Right lobe of liver (tissue), 6 donors: ENCODE data around the gene EEFSEC. TPM values are rescaled to one million over a fixed set of nuclear protein-coding genes. Genes with fewer than 3 reads are reported as not detected.

Experiments
- ATAC-seq, 4 donors: fragments of 200-7000 bp; cut with Tn5 transposase; one replicate each; pipeline ENCODE4 v1.9.1; 2020; ENCODE audit warnings: mild to moderate bottlenecking in 4 of 4, moderate library complexity in 4 of 4
- DNase-seq, 3 donors: peaks; one replicate each; pipeline ENCODE4 v3.0.0-alpha.2; 2020
- H3K27ac ChIP-seq, 3 donors: fragments of 200-600 bp; one replicate each; pipeline ENCODE4 v1.8.0; 2022
- H3K27me3 ChIP-seq, 2 donors: fragments of 200-600 bp; one replicate each; pipeline ENCODE4 v1.8.0; 2022
- H3K36me3 ChIP-seq, 4 donors: fragments of 200-600 bp; sonication (generic) in 1 of 4; one replicate each; pipeline versions ENCODE4 v1.5.1 to v1.8.0; 2017 to 2022; ENCODE audit warnings: control low read depth in 1 of 4
- H3K4me1 ChIP-seq, 4 donors: fragments of 200-600 bp; sonication (generic) in 1 of 4; one replicate each; pipeline versions ENCODE4 v1.5.1 to v1.8.0; 2017 to 2022; ENCODE audit warnings: control low read depth in 1 of 4
- H3K4me3 ChIP-seq, 3 donors: fragments of 200-600 bp; one replicate each; pipeline ENCODE4 v1.8.0; 2022
- H3K9me3 ChIP-seq, 4 donors: fragments of 200-600 bp; sonication (generic) in 1 of 4; one replicate each; pipeline versions ENCODE4 v1.5.1 to v1.8.0; 2017 to 2022; ENCODE audit warnings: control low read depth in 1 of 4
- CTCF ChIP-seq, 4 donors: fragments of 200-600 bp in 3 of 4; fragments of 450-650 bp in 1 of 4; IDR thresholded peaks; one replicate each; pipeline versions ENCODE4 v1.5.1 to v1.8.0; 2016 to 2022; ENCODE audit warnings: antibody characterized with exemption in 4 of 4, mild to moderate bottlenecking in 2 of 4
- POLR2A ChIP-seq: fragments of 450-650 bp; IDR thresholded peaks from one replicate; pipeline ENCODE4 v1.6.1; 2017; ENCODE audit warnings: antibody characterized with exemption, mild to moderate bottlenecking
- WGBS: methylation state at CpG from one replicate; pipeline ENCODE4 v1.1.6; 2018; ENCODE audit warnings: low coverage, low lambda C conversion rate; ENCODE audit not compliant: insufficient coverage; ENCODE audit errors: missing lambda C conversion rate; 5-methylcytosine and 5-hydroxymethylcytosine counted together
- intact Hi-C, 2 donors: fragments of 100-400 bp; cut with DNase I; formaldehyde crosslinking; loops; one replicate each; pipeline versions ENCODE4 v1.11.2 to v1.14.1; 2022
- total RNA-seq, 6 experiments: library from RNA; depleted of rRNA in 2 of 6; stranded (reverse); fragments of >200 nt in 2 of 6; fragmentation: NEBNext Ultra II Directional in 3 of 6; extraction: Animal tissue kit (Norgen Biotek cat#: 25700) in 3 of 6; gene quantifications; one replicate each; pipeline versions ENCODE4 v1.1.0 to v1.2.4, GENCODE V29; 2016 to 2023
- donor health status: DM: no; HTN: yes; CAD: no.
- donor health status: DM: no; HTN: no; CAD: no.
- donor health status: DM: no; HTN: no; CAD: no.
- donor health status: DM: no; HTN: yes; CAD: no.
- donor health status: DM: no; HTN: yes; CAD: no.

The EEFSEC gene
- total RNA-seq, 6 experiments from 2014 or later: 10.1 to 24.0 (median 13.4) TPM

GRCh38 chr3:128273841-128274573 lies 120.7 kb downstream of the EEFSEC start:
- no peak for DNase-seq
- no peaks in the 10 kb centered on the region for H3K27me3 ChIP-seq
- no peaks in the 10 kb centered on the region for H3K36me3 ChIP-seq
- WGBS: 73% methylated on average over 5 of the region's 11 CpGs
- no peaks in the 10 kb centered on the region for H3K9me3 ChIP-seq
- TF ChIP-seq CTCF (IDR thresholded peaks at IDR 0.05) (no peak), POLR2A (no peak)
- H3K27ac ChIP-seq: no peak overlapping the region
- H3K4me1 ChIP-seq: no peaks in the 10 kb centered on the region
- ATAC-seq: no peak
- intact Hi-C loops: no loop called here
- H3K4me3 ChIP-seq: no peak overlapping the region

- Histone ChIP-seq H3K27ac (no peak overlapping the region), H3K4me1 (no peaks in the 10 kb centered on the region), H3K36me3 (no peaks in the 10 kb centered on the region), H3K9me3 (no peaks in the 10 kb centered on the region), H3K4me3 (no peak overlapping the region), H3K27me3 (no peaks in the 10 kb centered on the region)
- DNase-seq (no peak), ATAC-seq (no peak)
- intact Hi-C loops: no loop called here
- TF ChIP-seq CTCF (IDR thresholded peaks at IDR 0.05) (no peak), POLR2A (no peak)
- WGBS: 100% methylated on average over 1 of the region's 7 CpGs
Measured at GRCh38 chr3:128274837-128275236, 121.6 kb downstream of the EEFSEC start.

- intact Hi-C loops: no loop called here
- no peaks in the 10 kb centered on the region for H3K27me3 ChIP-seq
- no peak for ATAC-seq
- TF ChIP-seq POLR2A (no peak), CTCF (IDR thresholded peaks at IDR 0.05) (no peak)
- no peaks in the 10 kb centered on the region for H3K4me1 ChIP-seq
- H3K4me3 ChIP-seq: no peak overlapping the region
- H3K9me3 ChIP-seq: no peaks in the 10 kb centered on the region
- WGBS: 92% methylated on average over 2 of the region's 11 CpGs
- DNase-seq: no peak
- H3K36me3 ChIP-seq: no peaks in the 10 kb centered on the region
- H3K27ac ChIP-seq: no peak overlapping the region
Measured at GRCh38 chr3:128275316-128276145, 122.2 kb downstream of the EEFSEC start.

- no peak for ATAC-seq
- intact Hi-C loops: no loop called here
- Histone ChIP-seq H3K4me3 (no peak overlapping the region), H3K36me3 (no peaks in the 10 kb centered on the region), H3K9me3 (no peaks in the 10 kb centered on the region), H3K4me1 (no peaks in the 10 kb centered on the region), H3K27ac (no peak overlapping the region), H3K27me3 (no peaks in the 10 kb centered on the region)
- 73% methylated on average over 3 of the region's 3 CpGs for WGBS
- DNase-seq: no peak
- TF ChIP-seq POLR2A (no peak), CTCF (IDR thresholded peaks at IDR 0.05) (no peak)
Measured at GRCh38 chr3:128276146-128276435, 122.8 kb downstream of the EEFSEC start.
